ENCODE measurements around the gene MRPS7. TPM values are rescaled to one million over a fixed set of nuclear protein-coding genes. Genes with fewer than 3 reads are reported as not detected.
A peak's percentile ranks its signal among the peaks of the same experiment; 100 is the strongest.
"Not testable (repeated sequence)": the region's sequence is repeated elsewhere in the genome, so short reads cannot be mapped to it uniquely, and the experiment has no call there.

MRPS7 gene
- total RNA-seq, 1 donor from 2014 or later, result 55.0 TPM

DNA sequence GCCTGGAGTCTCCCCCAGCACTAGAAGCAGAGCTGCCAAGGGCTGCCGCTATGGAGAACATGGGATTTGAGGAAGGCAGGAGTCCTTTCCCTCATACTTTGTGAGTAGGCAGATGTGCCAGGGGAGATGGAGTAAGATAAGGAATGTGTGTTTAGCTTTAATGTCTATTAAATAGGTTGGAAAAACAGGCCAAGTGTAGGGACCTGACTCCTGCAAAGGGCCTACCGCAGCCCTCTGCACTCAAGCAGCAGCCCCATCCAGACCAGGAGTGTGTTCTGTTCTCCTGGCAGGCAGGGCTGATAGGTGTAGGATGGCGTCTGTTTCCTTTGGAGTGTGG lies 11.1 kb downstream of the MRPS7 start:
- no peak overlapping the region for H3K27ac Mint-ChIP-seq (ENCODE audit: unreplicated experiment)
- no peak for FAIRE-seq
- H2AFZ ChIP-seq (ENCODE audit: low read depth, low read length), result no peak overlapping the region

DNA sequence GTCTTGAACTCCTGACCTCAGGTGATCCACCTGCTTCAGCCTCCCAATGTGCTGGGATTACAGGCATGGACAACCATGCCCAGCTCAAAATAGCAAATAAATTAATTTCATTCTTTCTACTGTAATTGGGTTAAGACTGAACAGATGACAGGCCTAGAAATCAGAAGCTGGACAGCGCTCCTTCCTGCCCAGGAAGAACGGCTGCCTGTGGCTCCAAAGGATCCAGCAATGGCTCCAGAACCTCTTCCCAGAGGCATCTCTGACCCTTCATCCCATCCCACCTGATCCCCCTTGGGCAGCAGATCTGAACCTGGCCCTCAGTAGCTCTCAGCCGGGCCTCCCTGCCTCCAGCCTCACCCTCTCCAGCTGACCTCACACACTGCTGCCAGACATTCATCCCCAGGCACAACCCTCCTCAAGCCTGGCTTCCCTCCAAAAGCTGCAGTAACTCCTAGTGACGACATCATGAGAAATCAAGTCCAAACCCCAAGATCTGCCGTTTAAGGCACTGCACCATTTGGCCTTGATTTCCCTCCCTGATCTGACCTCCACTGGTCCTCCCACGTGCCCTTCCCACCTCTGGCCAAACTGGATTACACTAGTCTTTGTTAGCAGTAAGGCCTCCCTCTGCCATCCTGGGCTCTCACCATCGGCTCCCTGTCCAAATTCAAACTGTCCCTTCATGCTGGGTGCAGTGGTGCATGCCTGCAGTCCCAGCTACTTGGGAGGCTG lies 12.5 kb downstream of the MRPS7 start:
- Mint-ChIP-seq H3K27ac (ENCODE audit: unreplicated experiment) (peak overlapping the region; percentile 38), H3K27me3 (ENCODE audit: low read depth, unreplicated experiment) (no peaks in the 10 kb centered on the region), H3K4me3 (ENCODE audit: unreplicated experiment) (peak overlapping the region; percentile 48), H3K36me3 (ENCODE audit: low read depth, unreplicated experiment) (peaks cover 2% of the 10 kb centered on the region), H3K4me1 (ENCODE audit: low read depth, unreplicated experiment) (peaks cover 3% of the 10 kb centered on the region), H3K9me3 (ENCODE audit: unreplicated experiment) (no peaks in the 10 kb centered on the region)
- Histone ChIP-seq H3K9ac (ENCODE audit: low read length) (no peak overlapping the region), H3K79me2 (ENCODE audit: insufficient read depth, low read length) (no peaks in the 10 kb centered on the region), H2AFZ (ENCODE audit: low read depth, low read length) (no peak overlapping the region), H3K36me3 (ENCODE audit: insufficient read depth, low read length) (no peaks in the 10 kb centered on the region), H3K27me3 (ENCODE audit: insufficient read depth, low read length) (no peaks in the 10 kb centered on the region), H4K20me1 (ENCODE audit: insufficient read depth, low read length) (peaks cover 5% of the 10 kb centered on the region), H3K9me3 (ENCODE audit: insufficient read depth, low read depth, low read length) (no peaks in the 10 kb centered on the region), H3K4me1 (ENCODE audit: insufficient read depth, low read length) (peaks cover 41% of the 10 kb centered on the region), H3K27ac (ENCODE audit: low read depth, low read length) (no peak overlapping the region), H3K4me3 (ENCODE audit: insufficient read depth, low read depth, low read length) (no peak overlapping the region), H3K4me2 (ENCODE audit: low read length) (no peak overlapping the region)
- FAIRE-seq, result no peak
- TF ChIP-seq, protein P1, sequence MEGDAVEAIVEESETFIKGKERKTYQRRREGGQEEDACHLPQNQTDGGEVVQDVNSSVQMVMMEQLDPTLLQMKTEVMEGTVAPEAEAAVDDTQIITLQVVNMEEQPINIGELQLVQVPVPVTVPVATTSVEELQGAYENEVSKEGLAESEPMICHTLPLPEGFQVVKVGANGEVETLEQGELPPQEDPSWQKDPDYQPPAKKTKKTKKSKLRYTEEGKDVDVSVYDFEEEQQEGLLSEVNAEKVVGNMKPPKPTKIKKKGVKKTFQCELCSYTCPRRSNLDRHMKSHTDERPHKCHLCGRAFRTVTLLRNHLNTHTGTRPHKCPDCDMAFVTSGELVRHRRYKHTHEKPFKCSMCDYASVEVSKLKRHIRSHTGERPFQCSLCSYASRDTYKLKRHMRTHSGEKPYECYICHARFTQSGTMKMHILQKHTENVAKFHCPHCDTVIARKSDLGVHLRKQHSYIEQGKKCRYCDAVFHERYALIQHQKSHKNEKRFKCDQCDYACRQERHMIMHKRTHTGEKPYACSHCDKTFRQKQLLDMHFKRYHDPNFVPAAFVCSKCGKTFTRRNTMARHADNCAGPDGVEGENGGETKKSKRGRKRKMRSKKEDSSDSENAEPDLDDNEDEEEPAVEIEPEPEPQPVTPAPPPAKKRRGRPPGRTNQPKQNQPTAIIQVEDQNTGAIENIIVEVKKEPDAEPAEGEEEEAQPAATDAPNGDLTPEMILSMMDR (IDR thresholded peaks at IDR 0.05; ENCODE audit: insufficient read depth, low read depth, low read length), result no peak
- TF ChIP-seq EZH2 (IDR thresholded peaks at IDR 0.05; ENCODE audit: insufficient read depth, low read length), result no peak
- DNase-seq (ENCODE audit: low read depth), result peak; percentile 49

More for the DNA sequence above, 11.1 kb downstream of the MRPS7 start:
- Histone ChIP-seq H3K9me3 (ENCODE audit: insufficient read depth, low read depth, low read length) (no peaks in the 10 kb centered on the region), H3K4me1 (ENCODE audit: insufficient read depth, low read length) (peaks cover 41% of the 10 kb centered on the region), H3K4me3 (ENCODE audit: insufficient read depth, low read depth, low read length) (no peak overlapping the region), H3K27me3 (ENCODE audit: insufficient read depth, low read length) (no peaks in the 10 kb centered on the region), H4K20me1 (ENCODE audit: insufficient read depth, low read length) (peaks cover 7% of the 10 kb centered on the region), H3K79me2 (ENCODE audit: insufficient read depth, low read length) (no peaks in the 10 kb centered on the region), H3K27ac (ENCODE audit: low read depth, low read length) (no peak overlapping the region), H3K4me2 (ENCODE audit: low read length) (peak overlapping the region; percentile 93), H3K36me3 (ENCODE audit: insufficient read depth, low read length) (no peaks in the 10 kb centered on the region), H3K9ac (ENCODE audit: low read length) (no peak overlapping the region)
- peak; percentile 41 for DNase-seq (ENCODE audit: low read depth)
- H3K4me1 Mint-ChIP-seq (ENCODE audit: low read depth, unreplicated experiment), result peaks cover 5% of the 10 kb centered on the region
- H3K36me3 Mint-ChIP-seq (ENCODE audit: low read depth, unreplicated experiment), result peaks cover 4% of the 10 kb centered on the region
- no peaks in the 10 kb centered on the region for H3K9me3 Mint-ChIP-seq (ENCODE audit: unreplicated experiment)
- TF ChIP-seq EZH2 (IDR thresholded peaks at IDR 0.05; ENCODE audit: insufficient read depth, low read length), result no peak
- TF ChIP-seq, protein P1 (IDR thresholded peaks at IDR 0.05; ENCODE audit: insufficient read depth, low read depth, low read length), result no peak
- peak overlapping the region; percentile 54 for H3K4me3 Mint-ChIP-seq (ENCODE audit: unreplicated experiment)
- H3K27me3 Mint-ChIP-seq (ENCODE audit: low read depth, unreplicated experiment), result no peaks in the 10 kb centered on the region

DNA sequence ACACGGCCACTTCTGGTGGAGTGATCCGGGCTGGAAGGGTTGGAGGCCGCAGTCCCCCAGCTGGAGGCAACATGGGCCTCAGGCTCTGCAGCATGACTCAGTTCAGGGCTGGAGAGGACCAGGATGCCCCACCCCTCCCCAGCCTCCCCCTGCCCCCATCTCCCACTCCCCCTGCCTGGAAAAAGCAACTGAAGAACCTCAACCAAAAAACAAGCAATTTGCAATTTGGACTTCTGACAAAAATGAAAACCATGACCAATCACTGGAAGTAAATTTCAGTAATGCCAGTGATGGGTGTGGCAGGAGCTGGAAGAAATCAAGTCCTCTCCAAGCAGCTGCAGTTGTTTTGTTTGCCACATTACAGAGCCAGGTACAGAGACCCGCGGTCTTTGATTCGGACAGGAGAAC lies 16.0 kb downstream of the MRPS7 start:
- H3K9me3 Mint-ChIP-seq (ENCODE audit: unreplicated experiment), result no peaks in the 10 kb centered on the region
- H3K4me3 ChIP-seq (ENCODE audit: insufficient read depth, low read depth, low read length), result no peak overlapping the region
- H3K9ac ChIP-seq (ENCODE audit: low read length), result no peak overlapping the region
- H3K4me1 ChIP-seq (ENCODE audit: insufficient read depth, low read length), result peaks cover 21% of the 10 kb centered on the region
- H3K27ac ChIP-seq (ENCODE audit: low read depth, low read length), result no peak overlapping the region
- no peak overlapping the region for H3K4me3 Mint-ChIP-seq (ENCODE audit: unreplicated experiment)
- FAIRE-seq (no peak), DNase-seq (ENCODE audit: low read depth) (peak; percentile 67)
- H2AFZ ChIP-seq (ENCODE audit: low read depth, low read length), result no peak overlapping the region
- H3K27me3 Mint-ChIP-seq (ENCODE audit: low read depth, unreplicated experiment), result no peaks in the 10 kb centered on the region
- no peak overlapping the region for H3K27ac Mint-ChIP-seq (ENCODE audit: unreplicated experiment)
- H3K27me3 ChIP-seq (ENCODE audit: insufficient read depth, low read length), result no peaks in the 10 kb centered on the region
- peaks cover 1% of the 10 kb centered on the region for H3K4me1 Mint-ChIP-seq (ENCODE audit: low read depth, unreplicated experiment)
- H3K36me3 ChIP-seq (ENCODE audit: insufficient read depth, low read length), result no peaks in the 10 kb centered on the region
- no peaks in the 10 kb centered on the region for H3K9me3 ChIP-seq (ENCODE audit: insufficient read depth, low read depth, low read length)
- H3K4me2 ChIP-seq (ENCODE audit: low read length), result peak overlapping the region; percentile 28
- TF ChIP-seq, protein P1 (IDR thresholded peaks at IDR 0.05; ENCODE audit: insufficient read depth, low read depth, low read length), result no peak
- TF ChIP-seq EZH2 (IDR thresholded peaks at IDR 0.05; ENCODE audit: insufficient read depth, low read length), result no peak
- H3K79me2 ChIP-seq (ENCODE audit: insufficient read depth, low read length), result no peaks in the 10 kb centered on the region
- no peaks in the 10 kb centered on the region for H3K36me3 Mint-ChIP-seq (ENCODE audit: low read depth, unreplicated experiment)
- H4K20me1 ChIP-seq (ENCODE audit: insufficient read depth, low read length), result peaks cover 5% of the 10 kb centered on the region

DNA sequence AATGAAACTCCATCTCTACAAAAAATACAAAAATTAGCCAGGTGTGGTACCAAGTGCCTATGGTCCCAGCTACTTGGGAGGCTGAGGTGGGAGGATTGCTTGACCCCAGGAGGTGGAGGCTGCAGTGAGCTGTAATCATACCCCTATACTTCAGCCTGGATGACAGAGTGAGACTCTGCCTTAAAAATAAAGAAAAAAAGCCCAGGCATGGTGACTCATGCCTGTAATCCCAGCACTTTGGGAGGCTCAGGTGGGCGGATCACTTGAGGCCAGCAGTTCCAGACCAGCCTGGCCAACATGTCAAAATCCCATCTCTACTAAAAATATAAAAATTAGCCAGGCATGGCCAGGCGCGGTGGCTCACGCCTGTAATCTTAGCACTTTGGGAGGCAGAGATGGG lies 18.5 kb downstream of the MRPS7 start:
- FAIRE-seq; H3K4me3 Mint-ChIP-seq (ENCODE audit: unreplicated experiment); H3K4me3 ChIP-seq (ENCODE audit: insufficient read depth, low read depth, low read length); H3K4me1 ChIP-seq (ENCODE audit: insufficient read depth, low read length); H3K27ac ChIP-seq (ENCODE audit: low read depth, low read length); H3K27ac Mint-ChIP-seq (ENCODE audit: unreplicated experiment); DNase-seq (ENCODE audit: low read depth); H3K9me3 Mint-ChIP-seq (ENCODE audit: unreplicated experiment); H3K79me2 ChIP-seq (ENCODE audit: insufficient read depth, low read length); H3K27me3 ChIP-seq (ENCODE audit: insufficient read depth, low read length); H2AFZ ChIP-seq (ENCODE audit: low read depth, low read length); H4K20me1 ChIP-seq (ENCODE audit: insufficient read depth, low read length); H3K4me2 ChIP-seq (ENCODE audit: low read length); H3K9me3 ChIP-seq (ENCODE audit: insufficient read depth, low read depth, low read length); H3K27me3 Mint-ChIP-seq (ENCODE audit: low read depth, unreplicated experiment); H3K4me1 Mint-ChIP-seq (ENCODE audit: low read depth, unreplicated experiment); H3K9ac ChIP-seq (ENCODE audit: low read length); H3K36me3 ChIP-seq (ENCODE audit: insufficient read depth, low read length); H3K36me3 Mint-ChIP-seq (ENCODE audit: low read depth, unreplicated experiment): not testable (repeated sequence)
